ENCODE results near the gene APH1A. TPM values are rescaled to one million over a fixed set of nuclear protein-coding genes. Genes with fewer than 3 reads are reported as not detected.

APH1A gene
- total and polyA plus RNA-seq, 2 of the 13 experiments (the other 11 are each of a cell fraction or from before 2014, with no cell fraction given), result 114 to 130 TPM

DNA sequence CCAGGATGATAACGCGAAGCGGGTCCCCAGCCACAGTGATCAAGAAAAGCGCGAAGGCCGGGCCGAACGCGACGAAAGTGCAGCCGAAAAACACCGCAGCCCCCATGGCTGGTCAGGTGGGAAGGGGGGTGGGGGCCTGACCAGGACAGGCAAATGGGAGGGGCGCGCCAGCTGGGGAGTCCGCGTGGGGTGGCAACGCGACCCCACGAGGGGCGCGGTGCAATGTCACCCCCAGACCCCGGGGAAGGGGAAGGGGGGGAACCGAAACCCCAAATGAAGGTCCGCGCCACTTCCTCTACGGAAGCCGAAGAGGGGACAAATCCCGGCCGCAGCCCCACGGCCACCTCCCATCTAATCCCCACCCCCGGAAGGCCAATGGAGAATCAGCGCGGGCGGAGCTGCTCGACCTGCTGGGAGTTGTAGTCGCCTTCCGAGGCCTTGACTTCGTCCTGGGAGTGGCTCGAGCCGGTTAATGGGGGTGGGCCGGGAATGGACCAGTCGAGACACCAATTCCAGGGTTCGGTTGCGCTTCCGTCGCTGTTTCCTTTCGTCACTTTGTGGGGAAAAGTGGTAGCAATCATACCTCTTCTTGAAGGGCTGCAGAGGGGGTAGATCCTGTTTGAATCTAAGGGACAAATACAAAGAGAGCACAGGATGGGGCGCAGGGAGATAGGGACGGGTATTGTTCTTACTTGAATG is at the start of gene APH1A (continued):
- TF ChIP-seq ZNF331 (CRISPR knock-in tag; IDR thresholded peaks at IDR 0.05), result peak; percentile 51; the same call in 1 of the 2 replicates
- no peak for TF ChIP-seq ATF6 (CRISPR knock-in tag; conservative IDR thresholded peaks at IDR 0.05)
- TF ChIP-seq, protein P1, sequence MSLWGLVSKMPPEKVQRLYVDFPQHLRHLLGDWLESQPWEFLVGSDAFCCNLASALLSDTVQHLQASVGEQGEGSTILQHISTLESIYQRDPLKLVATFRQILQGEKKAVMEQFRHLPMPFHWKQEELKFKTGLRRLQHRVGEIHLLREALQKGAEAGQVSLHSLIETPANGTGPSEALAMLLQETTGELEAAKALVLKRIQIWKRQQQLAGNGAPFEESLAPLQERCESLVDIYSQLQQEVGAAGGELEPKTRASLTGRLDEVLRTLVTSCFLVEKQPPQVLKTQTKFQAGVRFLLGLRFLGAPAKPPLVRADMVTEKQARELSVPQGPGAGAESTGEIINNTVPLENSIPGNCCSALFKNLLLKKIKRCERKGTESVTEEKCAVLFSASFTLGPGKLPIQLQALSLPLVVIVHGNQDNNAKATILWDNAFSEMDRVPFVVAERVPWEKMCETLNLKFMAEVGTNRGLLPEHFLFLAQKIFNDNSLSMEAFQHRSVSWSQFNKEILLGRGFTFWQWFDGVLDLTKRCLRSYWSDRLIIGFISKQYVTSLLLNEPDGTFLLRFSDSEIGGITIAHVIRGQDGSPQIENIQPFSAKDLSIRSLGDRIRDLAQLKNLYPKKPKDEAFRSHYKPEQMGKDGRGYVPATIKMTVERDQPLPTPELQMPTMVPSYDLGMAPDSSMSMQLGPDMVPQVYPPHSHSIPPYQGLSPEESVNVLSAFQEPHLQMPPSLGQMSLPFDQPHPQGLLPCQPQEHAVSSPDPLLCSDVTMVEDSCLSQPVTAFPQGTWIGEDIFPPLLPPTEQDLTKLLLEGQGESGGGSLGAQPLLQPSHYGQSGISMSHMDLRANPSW (CRISPR knock-in tag; IDR thresholded peaks at IDR 0.05; ENCODE audit: borderline replicate concordance), result no peak
- TF ChIP-seq ZNF496 (CRISPR knock-in tag; IDR thresholded peaks at IDR 0.05; ENCODE audit: insufficient replicate concordance), result no peak
- TF ChIP-seq ZNF644 (CRISPR knock-in tag; IDR thresholded peaks at IDR 0.05; ENCODE audit: low read depth), result no peak
- TF ChIP-seq HNRNPL (IDR thresholded peaks at IDR 0.05; ENCODE audit: low read depth, low read length), result no peak
- TF ChIP-seq MAFF (IDR thresholded peaks at IDR 0.05; ENCODE audit: low read depth, low read length), result no peak
- TF ChIP-seq ZNF383 (CRISPR knock-in tag; IDR thresholded peaks at IDR 0.05; ENCODE audit: borderline replicate concordance), result no peak
- TF ChIP-seq CCDC6 (CRISPR knock-in tag; IDR thresholded peaks at IDR 0.05), result no peak
- peak; percentile 96 for TF ChIP-seq ZNF740 (CRISPR knock-in tag; IDR thresholded peaks at IDR 0.05)
- TF ChIP-seq ZNF460 (CRISPR knock-in tag; IDR thresholded peaks at IDR 0.05; ENCODE audit: borderline replicate concordance), result peak; percentile 20; the same call in 1 of the 2 replicates
- no peak for TF ChIP-seq ZFP36L1 (CRISPR knock-in tag; IDR thresholded peaks at IDR 0.05)
- no peak for TF ChIP-seq KLF13 (CRISPR knock-in tag; IDR thresholded peaks at IDR 0.05)
- TF ChIP-seq E2F1 (CRISPR knock-in tag; IDR thresholded peaks at IDR 0.05), result peak; percentile 86; the same call in 1 of the 2 replicates
- TF ChIP-seq KDM6A (CRISPR knock-in tag; IDR thresholded peaks at IDR 0.05; ENCODE audit: low read depth), result no peak
- TF ChIP-seq NAIF1 (CRISPR knock-in tag; IDR thresholded peaks at IDR 0.05; ENCODE audit: borderline replicate concordance), result 0 out of 2 replicates have a peak, but pooled peaks have one; percentile 34
- no peak for TF ChIP-seq RARG (CRISPR knock-in tag; IDR thresholded peaks at IDR 0.05; ENCODE audit: low read depth)
- TF ChIP-seq, protein P2, sequence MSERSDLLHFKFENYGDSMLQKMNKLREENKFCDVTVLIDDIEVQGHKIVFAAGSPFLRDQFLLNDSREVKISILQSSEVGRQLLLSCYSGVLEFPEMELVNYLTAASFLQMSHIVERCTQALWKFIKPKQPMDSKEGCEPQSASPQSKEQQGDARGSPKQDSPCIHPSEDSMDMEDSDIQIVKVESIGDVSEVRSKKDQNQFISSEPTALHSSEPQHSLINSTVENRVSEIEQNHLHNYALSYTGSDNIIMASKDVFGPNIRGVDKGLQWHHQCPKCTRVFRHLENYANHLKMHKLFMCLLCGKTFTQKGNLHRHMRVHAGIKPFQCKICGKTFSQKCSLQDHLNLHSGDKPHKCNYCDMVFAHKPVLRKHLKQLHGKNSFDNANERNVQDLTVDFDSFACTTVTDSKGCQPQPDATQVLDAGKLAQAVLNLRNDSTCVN (CRISPR knock-in tag; IDR thresholded peaks at IDR 0.05; ENCODE audit: borderline replicate concordance), result no peak
- TF ChIP-seq, protein P3, sequence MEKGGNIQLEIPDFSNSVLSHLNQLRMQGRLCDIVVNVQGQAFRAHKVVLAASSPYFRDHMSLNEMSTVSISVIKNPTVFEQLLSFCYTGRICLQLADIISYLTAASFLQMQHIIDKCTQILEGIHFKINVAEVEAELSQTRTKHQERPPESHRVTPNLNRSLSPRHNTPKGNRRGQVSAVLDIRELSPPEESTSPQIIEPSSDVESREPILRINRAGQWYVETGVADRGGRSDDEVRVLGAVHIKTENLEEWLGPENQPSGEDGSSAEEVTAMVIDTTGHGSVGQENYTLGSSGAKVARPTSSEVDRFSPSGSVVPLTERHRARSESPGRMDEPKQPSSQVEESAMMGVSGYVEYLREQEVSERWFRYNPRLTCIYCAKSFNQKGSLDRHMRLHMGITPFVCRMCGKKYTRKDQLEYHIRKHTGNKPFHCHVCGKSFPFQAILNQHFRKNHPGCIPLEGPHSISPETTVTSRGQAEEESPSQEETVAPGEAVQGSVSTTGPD (CRISPR knock-in tag; IDR thresholded peaks at IDR 0.05), result no peak
- TF ChIP-seq MIER2 (CRISPR knock-in tag; IDR thresholded peaks at IDR 0.05), result no peak
- TF ChIP-seq ZNF354B (CRISPR knock-in tag; IDR thresholded peaks at IDR 0.05), result no peak

All from HepG2 (cell line).